Measurements from ENCODE around the gene BRI3.

Gene BRI3

DNA sequence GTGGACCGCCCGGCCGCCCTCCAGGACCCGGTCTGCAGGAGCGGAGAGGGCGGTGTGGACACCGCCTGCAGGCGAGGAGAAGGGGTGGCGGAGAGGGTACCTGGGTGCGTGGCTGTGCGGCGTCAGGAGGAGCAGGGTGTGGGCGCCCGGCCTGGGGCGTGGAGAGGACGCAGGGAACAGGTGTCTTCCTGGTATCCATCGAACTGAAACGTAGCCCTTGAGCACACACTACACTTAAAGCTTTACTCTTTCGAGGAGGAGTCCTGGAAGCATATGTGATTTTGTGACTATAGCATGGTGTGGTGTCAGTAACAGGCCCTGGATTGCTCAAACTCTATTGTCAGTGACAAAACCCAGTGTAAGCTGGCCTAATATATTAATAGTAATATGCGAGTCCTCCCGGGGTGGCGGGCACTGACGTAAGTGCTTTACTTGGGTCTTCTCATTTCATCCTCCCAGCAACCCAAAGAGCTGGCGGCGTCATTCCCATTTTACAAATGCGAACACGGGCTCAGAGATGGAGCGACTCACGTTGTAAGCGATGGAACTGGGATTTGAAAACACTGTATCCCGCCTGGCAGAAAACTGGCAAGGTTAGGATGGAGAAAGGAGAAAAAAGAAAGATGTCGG lies 28.9 kb upstream of the BRI3 start:
- DNase-seq: no peak

DNA sequence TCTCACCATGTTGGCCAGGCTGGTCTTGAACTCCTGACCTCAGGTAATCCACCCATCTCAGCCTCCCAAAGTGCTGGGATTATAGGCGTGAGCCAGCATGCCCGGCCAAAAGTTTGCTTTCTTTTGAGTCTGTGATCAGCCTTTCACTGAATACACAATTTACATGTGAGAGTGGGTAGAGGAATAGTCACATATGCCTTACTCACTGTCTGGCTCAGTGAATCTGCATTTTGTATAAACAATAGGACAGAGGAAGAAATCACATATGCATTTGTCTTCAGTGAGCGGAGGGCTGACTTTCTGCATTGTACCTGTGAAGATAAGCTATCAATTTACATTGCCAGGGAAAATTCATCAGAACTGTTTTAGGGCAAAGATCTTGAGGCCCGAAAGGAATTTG lies 27.0 kb upstream of the BRI3 start:
- DNase-seq: no peak

DNA sequence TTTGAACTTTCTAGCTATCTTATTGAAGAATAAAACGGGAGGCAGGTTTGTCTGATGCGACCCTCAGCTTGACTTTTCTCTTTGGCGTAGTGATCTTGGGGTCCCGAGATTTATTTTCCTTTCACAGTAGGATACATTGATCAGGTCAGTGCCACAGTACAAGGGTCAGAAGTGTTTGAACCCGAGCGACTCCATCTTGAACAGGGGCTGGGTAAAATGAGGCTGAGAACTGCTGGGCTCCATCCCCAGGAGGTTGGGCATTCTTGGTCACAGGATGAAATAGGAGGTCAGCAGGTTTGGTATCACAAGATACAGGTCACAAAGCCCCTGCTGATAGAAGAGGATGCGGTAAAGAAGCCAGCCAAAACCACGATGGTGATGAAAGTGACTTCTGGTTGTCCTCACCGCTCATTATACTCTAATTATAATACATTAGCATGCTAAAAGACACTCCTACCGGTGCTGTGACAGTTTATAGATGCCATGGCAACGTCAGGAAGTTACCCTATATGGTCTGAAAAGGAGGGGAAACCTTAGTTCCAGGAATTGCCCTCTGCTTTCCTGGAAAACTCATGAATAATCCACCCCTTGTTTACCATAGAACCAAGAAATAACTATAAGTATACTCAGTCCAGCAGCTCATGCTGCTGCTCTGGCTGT lies 26.4 kb upstream of the BRI3 start:
- no peak for DNase-seq

DNA sequence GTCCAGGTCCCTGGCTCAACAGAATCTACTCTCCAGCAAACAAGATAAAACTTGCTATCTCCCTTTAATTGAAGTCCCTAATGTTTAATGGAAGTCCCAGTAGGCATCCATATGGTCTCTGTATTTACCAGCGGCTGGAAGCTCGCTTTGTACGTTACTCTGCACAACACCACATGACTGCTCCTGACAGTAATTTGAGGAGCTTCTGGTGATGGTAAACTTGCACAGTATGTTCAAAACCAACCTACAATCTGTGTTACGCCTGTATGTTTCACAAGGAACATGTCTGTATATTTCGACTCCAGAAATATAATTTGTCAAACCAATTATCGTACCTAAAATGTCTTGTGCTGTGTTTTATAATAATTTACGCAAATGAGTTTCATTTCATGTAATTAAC lies 25.1 kb upstream of the BRI3 start:
- no peak for DNase-seq

DNA sequence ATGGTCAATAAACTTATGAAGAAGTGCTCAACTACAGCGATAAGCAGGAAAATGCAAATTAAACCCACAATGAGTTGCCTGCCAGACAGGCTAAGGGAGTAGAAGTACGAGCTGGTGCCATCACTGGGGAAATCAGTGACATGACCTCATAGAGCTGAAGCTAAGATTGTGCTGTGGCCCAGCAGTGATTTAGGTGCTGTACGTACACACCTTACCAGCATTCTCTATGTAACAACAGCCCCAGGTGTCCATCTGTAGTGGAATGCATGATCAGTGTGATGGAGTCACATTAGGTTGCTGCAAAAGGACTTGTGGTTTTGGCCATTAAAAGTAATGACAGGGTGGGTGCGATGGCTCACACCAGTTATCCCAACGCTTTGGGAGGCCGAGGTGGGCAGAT lies 23.8 kb upstream of the BRI3 start:
- no peak for DNase-seq

DNA sequence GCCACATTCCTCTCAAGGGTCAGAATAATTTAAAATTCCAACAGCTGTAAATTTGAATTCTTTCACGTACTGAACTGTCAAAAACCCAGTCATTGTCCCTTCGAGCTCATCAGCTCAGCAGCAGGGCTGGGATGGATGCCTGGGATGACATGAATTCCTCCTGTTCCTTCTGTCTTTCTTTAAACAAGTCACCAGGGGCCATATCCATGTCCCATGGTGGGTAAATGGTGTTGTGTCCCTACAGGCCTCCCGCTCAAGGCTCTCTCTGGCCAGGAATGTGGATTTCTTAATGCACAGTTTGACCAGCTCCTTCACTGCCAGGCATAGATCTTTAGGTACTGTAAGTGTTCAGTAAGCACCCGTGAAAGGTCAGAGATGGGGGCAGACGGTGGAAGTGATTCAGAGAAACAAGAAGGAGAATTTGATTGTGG lies 15.6 kb upstream of the BRI3 start:
- no peak for DNase-seq

DNA sequence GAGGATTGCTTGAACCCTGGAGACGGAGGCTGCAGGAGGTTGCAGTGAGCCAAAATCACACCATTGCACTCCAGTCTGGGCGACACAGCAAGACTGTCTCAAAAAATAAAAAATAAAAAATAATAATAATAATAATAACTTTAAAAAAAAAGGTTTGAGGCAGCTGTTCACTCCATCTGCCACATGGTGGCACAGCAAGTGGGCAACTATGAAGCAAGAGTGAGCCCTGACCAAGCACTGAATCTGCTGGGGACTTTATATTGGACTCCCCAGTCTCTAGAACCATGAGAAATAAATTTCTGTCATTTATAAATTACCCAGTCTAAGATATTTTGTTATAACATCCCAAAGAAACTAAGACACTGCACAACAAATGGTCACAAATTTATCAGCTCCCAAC lies 14.6 kb upstream of the BRI3 start:
- no peak for DNase-seq

DNA sequence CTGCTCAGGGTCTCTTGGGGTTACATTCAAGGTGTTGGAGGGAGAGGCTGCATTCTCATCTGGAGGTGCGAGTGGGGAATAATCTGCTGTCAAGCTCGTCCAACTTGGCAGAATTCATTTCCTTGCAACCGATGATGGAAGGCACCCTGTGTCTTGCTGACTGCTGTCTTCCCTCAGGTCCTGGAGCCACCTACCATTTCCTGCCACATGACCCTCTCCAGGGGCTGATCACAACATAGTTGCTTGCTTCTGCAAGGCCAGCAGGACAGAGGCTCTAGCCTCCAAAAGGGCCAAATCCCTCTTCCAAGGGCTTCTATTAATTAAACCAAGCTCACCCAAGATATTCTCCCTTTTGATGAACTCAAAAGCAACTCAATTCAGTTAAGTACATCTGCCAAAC lies 14.2 kb upstream of the BRI3 start:
- no peak for DNase-seq

DNA sequence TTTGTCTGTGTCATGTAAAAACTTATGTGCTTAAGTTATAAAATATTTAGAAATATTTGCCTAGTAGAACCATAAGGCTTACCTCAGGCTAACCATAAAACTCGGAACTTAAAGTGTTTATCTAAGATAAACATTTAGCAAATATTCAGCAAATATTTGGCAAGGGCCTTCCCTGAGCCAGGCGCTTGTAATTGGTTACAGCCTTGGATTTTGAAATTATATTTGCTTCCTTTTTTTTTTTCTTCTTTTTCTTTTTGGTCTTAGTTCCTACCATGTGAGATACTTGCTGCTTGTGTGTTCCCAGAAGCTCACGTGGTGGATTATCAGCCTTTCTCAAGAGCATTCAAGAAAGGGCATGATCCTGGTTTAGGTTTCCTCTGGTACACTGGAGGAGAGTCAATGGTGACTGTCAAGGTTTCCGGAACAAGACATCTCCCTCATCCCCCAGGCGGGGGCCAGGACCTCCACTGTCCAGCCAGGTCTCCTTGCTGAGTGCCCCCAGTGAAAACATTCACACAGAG lies 5.2 kb upstream of the BRI3 start:
- no peak for DNase-seq

DNA sequence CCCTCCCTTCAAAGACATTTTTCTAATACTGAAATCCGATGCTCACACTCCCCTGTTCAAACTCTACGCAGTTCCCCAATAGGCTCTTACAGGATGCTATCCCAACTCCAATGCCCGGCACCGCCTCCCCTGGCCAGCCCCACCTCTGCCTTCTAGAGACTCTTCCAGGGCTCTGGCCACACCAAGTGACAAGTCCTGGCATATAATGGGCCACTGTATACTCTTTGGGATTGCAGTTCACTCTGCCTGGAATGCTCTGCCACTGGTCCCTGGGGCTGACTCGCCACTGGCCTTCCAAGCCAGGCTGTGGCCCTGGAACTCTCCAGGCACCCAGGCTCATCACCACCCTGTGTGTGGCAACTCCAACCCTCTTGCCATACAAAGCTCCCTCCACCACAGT lies 3.1 kb upstream of the BRI3 start:
- no peak for DNase-seq

DNA sequence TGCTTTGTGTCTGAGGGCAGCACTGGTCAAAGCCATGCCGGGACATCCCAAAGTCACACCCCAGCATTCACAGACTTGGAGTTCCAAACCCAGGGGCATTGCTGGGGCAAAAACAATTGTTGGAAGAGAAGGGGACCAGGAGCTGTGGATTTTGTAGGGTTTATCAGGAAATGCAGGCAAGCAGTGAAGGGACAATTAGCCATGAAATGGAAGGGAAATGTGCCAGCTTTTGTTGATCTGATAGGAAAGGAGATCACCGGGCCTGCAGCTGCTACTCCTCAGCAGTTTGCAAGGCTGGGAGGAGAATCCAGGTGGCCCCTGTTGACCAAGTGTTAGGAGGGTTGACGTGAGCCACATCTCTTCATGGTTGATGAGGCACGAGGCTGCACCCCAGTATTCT lies 2.5 kb upstream of the BRI3 start:
- no peak for DNase-seq

DNA sequence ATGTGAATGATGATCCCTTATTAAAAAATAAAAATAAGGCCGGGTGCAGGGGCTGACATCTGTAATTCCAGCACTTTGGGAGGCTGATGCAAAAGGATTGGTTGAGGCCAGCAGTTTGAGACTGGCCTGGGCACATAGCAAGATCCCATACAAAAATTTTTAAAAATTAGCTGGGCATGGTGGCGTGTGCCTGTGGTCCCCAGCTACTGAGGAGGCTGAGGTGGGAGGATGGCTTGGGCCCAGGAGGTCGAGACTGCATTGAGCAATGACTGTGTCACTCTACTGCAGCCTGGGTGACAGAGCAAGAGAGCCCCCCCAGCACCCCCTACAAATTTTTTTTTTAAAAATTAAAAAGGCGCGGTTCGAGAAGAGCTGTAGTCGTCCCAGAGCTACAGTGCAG lies 1.2 kb upstream of the BRI3 start:
- DNase-seq: no peak

DNA sequence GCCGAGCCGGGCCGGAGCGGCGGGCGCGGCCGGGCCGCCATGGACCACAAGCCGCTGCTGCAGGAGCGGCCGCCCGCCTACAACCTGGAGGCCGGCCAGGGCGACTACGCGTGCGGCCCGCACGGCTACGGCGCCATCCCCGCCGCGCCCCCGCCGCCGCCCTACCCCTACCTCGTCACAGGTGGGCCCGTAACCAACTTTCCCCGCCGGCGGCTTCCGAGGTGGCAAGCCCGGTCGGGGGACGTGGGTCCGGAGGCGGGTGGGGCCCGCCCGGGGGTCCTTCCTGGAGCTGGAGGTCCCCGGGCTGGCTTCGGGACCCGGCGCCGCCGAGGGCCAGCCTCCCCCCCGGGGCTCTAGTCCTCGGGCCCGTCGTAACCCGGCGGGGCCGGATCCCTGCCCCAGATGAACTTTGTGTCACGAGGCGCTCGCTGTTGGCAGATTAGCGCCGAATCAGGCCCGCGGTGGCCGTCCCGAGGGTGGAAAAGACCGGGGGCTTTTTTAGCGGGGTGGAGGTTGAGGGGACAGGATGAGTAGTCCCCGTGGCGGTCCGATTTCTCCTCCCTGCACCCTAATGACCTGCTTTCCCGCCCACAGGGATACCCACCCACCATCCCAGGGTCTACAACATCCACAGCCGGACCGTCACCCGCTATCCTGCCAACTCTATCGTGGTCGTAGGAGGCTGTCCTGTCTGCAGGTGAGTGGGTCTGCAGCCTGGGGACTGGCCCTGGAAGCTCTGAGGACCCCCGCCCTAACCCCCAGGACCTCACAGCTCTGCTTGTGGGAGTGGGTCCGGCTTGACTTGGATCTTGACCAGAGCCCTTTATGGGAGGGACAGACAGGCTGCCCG lies 496 bp downstream of the BRI3 start:
- DNase-seq: peak in 1 of 4 experiments; percentile 37

DNA sequence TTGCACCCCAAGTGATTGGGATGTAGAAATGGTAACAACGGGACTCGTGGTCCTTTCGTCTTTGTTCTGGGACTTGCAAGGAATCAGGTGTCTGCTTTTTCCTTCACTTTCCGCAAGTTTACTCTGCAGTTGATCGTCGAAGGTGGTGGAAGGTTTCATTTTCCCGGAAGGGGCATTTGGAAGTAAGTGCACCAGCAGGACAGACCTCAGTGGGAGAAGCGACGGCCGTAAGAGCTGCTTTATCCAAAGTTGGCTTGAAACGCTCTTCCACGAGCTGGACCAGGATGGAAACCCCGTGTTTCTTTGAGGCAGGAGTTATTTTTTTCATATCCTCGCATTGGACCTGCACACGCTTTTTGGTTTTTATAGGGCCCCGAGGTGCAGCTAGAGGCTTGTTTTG lies 1.2 kb downstream of the BRI3 start:
- no peak for DNase-seq

DNA sequence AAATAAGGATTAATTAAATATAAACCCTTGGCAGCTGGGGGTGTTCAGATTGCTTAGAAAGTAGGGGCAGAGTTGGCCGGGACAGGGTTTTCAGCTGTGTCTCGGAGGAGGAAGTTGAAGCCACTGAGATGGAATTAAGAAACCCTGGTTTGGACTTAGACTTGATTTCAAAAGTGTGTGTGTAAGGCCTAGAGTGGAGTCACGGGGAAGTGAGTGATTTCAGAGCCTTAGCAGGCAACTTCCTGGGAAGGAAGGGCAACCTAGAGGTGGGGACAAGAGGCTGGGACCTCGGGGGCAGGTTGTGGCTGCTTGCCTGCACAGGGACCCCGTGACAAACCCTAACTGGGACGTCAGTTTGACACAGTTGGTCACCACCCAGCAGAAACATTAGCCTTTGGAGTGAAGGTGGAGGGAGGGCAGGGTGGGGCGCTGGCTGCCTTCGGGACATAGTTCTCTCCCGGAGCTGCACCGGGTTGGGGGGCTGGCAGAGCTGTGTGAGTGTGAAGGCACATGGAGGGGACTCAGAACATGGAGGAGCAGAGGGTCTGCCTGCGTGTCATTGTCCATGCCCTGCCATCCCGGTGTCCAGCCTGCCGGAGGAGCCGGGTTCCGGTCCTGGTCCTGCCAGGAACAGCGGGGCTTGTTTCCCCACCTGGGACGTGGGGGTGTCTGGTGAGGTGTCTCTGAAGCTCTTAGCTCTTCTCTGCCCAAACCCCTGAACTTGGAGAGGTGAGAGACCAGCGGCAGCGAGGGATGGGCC lies 1.8 kb downstream of the BRI3 start:
- no peak for DNase-seq

DNA sequence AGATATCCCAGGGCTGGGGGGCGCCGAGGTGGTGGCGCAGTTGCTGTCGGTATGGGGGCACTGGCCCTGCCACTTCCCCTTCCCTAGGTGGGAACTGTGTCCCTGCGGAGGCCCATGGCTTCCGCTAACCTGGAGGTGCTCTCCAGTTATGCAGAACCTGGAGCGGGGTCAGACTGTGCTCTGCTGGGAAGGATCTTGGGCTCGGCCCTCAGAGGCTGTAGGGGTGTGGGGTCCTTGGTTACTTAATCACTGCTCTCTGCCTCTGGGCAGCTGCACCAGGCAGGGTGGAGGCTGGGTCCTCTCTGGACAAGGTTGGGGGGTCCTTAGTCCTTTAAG lies 2.4 kb downstream of the BRI3 start:
- no peak for DNase-seq

DNA sequence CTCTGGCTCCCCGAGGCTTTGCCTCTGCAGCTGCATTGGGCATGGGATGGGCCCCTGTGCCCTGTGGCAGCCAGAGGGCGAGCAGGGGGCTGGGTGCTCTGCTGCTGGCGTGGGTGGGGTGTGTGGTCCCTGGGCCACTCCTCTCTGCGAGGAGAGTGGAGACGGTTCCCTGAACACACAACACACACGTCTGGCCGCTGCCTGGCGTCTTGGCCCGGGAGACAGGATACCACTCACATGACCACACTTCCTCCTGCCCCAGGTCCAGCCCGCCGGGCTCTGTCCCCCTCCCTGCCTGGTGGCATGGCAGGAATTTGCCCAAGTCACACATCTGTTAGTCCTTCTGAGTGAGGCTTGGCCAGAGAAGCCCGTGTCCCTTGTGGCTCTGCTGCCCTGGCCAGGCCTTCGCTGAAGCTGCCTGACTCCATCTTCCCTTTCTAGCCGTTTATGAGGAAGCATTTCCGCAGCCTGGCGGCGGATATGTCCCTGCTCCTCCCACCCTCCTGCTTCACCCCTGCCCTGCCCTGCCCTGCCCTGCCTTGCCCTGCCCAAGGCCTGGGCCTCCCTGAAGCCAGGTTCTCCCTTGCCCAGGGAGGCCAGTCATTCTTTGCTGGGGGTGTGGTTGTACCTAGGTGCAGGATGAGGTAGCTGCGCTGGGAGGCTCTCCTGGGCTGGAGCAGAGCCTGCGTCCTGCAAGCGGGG lies 3.0 kb downstream of the BRI3 start:
- DNase-seq: no peak

DNA sequence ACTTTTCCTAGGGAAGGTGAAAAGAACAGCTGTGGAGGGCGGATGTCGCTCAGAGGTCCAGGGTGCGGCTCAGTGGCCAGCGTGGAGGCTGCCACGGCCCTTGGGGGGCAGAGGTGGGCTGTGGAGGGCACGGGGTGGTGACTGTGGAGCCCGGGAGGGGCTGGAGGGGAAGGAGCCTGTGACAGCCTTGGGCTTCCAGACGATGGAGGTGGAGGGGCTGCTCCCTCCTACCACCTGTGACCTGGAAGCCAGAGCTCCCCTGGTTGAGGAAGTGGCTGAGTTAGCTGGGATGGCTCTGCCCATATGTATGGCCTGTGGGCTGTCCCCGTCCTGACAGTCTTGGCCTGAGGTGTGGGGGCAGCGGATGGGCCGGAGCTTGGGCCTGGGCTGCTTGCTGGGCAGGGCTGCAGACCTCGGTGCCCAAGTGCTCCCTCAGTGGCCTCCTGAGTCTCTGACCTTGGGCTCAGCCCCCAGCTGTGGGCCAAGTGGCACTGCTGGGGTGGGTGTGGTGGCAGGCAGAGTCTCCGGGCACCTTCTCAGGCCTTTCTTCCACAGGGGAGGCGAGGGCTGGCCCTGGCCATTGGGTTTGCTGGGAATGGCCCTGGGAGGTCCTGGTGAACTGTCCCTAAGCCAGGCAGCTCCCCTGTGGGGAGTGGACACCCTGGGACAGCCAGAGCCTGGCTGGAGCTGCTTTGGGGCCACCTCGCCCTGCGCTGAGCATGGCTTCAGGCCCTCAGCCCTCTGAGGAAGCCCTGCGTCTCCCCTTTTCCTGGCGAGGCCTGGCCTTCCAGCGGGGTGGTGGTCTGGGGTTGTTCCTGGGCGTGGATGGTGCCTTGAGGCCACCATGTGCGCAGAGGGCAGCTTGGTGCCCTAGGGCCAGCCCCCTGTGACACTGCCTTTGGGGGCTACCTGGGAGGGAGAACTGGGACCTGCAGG lies 3.9 kb downstream of the BRI3 start:
- DNase-seq: no peak

DNA sequence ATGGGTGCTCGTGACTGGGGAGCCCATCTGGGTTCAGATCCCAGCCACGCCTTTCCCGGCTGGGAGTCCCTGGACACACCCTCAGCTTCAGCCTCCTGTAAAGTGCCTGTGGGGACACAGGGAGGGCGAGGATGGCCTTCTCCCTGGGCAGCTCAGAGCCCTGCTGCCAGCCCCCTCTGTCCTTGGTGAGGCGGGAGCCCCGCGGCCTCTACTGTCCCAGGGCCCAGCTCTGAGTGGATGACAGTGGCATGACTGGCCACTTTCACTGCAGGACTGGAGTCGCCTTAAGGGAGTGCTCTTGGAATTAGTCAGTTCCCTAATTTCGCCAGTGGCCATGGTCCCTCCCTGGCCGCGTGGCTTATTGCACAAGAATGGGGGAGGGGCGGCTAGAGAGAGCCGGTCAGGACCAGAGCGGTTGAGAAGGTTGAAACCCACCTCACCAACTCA lies 4.6 kb downstream of the BRI3 start:
- DNase-seq: no peak

DNA sequence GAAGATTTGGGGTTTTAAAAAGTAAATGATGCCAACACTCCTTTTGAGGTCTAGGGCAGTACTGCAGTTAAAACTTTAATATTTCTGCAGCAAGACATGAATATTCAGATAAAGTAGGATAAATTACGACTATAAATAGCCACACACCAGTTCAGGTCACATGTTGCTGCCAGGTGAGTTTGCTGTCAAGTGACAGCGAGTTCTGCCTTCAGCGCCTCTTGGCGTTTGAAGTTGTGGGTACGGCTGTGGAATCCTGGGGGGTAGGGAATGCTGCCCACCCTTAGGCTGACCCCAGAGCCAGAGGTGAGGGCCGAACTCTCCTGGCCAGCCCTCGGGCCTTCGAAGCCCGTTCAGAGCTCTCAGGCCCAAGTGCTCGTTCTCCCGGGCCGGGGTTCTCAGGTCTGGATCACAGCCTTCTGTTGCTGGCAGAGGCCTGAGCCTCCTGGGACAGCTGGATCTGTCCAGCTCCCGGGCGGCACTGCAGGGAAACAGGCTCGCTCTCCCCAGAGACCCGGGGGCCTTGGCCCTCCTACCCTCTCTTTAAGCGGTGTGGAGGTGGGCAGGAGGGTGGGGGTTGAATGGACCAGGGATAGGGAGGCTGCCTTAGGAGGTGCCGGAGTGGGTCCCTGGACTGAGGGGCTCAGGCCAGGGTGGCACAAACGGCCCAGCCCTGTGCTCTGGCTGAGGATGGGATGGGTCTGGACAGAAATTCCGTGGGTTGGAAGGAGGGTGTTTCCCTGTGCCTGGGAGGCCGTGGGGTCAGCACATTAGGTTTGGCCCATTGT lies 5.4 kb downstream of the BRI3 start:
- DNase-seq: no peak

All from activated CD4-positive, CD25-positive, alpha-beta regulatory T cell (primary cell).